ENCODE measurements around the gene ZNF800.

DNA sequence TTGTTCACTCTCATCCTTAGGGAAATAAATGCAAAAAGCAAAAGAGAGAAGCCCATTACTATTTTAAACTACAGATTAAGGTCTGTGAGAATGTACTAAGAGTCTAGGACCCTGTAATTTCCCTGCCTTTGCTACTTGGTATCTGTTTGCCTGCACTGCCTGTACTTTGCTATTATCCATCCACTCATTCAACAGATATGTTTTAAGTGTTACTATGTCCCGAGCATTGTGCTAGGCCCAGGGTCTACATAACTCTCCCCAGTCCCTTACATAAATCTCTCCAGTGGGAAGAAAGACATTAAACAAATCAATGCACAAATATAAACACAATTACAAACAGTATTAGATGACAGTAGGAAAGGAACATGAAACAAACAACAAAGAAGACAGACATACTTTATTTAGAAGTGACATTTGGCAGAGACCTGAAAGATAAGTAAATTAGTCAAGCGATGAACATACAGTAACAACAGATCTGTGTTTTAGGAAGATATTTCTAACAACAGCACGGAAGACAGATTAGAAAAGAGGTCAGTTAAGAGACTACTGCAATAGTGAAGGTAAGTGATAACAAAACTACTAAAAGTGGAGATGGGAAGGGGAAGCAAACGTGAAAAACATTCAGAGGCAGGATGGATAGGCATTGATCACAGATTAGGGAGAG is 30.0 kb downstream of the ZNF800 start:
- TF ChIP-seq, protein P1, sequence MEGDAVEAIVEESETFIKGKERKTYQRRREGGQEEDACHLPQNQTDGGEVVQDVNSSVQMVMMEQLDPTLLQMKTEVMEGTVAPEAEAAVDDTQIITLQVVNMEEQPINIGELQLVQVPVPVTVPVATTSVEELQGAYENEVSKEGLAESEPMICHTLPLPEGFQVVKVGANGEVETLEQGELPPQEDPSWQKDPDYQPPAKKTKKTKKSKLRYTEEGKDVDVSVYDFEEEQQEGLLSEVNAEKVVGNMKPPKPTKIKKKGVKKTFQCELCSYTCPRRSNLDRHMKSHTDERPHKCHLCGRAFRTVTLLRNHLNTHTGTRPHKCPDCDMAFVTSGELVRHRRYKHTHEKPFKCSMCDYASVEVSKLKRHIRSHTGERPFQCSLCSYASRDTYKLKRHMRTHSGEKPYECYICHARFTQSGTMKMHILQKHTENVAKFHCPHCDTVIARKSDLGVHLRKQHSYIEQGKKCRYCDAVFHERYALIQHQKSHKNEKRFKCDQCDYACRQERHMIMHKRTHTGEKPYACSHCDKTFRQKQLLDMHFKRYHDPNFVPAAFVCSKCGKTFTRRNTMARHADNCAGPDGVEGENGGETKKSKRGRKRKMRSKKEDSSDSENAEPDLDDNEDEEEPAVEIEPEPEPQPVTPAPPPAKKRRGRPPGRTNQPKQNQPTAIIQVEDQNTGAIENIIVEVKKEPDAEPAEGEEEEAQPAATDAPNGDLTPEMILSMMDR (IDR thresholded peaks at IDR 0.05): no peak
- TF ChIP-seq POLR2AphosphoS5 (IDR thresholded peaks at IDR 0.05): no peak
- TF ChIP-seq POLR2A (IDR thresholded peaks at IDR 0.05): no peak

All from breast epithelium (tissue), 3 donors.